WTC11 (cell line): ENCODE data around the gene SKP2.

Experiments
- CREB1 ChIP-seq: sonication (generic); formaldehyde crosslinking; IDR thresholded peaks from 2 replicates; pipeline ENCODE4 v1.8.0; 2023; ENCODE audit warnings: mild to moderate bottlenecking, missing genetic modification reagents
- ELF4 ChIP-seq: sonication (generic); formaldehyde crosslinking; IDR thresholded peaks from 2 replicates; pipeline ENCODE4 v1.8.1; 2022; ENCODE audit warnings: low read depth, mild to moderate bottlenecking, moderate library complexity, missing genetic modification reagents
- NFYB ChIP-seq: sonication (generic); formaldehyde crosslinking; conservative IDR thresholded peaks from 2 replicates; pipeline ENCODE4 v1.8.0; 2022; ENCODE audit warnings: low read depth, missing genetic modification reagents
- SP1 ChIP-seq: sonication (generic); formaldehyde crosslinking; conservative IDR thresholded peaks from 2 replicates; pipeline ENCODE4 v1.8.1; 2022; ENCODE audit warnings: missing genetic modification reagents
- STAT6 ChIP-seq: sonication (generic); formaldehyde crosslinking; conservative IDR thresholded peaks from 2 replicates; pipeline ENCODE4 v1.8.1; 2023; ENCODE audit warnings: mild to moderate bottlenecking, low read depth, missing genetic modification reagents, moderate library complexity
- ZBTB21 ChIP-seq: sonication (generic); formaldehyde crosslinking; IDR thresholded peaks from 2 replicates; pipeline ENCODE4 v1.8.1; 2023; ENCODE audit warnings: mild to moderate bottlenecking, missing genetic modification reagents, borderline replicate concordance
- ZNF138 ChIP-seq: sonication (generic); formaldehyde crosslinking; conservative IDR thresholded peaks from 2 replicates; pipeline ENCODE4 v1.8.1; 2022; ENCODE audit warnings: mild to moderate bottlenecking, moderate library complexity, missing genetic modification reagents
- ZNF263 ChIP-seq: sonication (generic); formaldehyde crosslinking; IDR thresholded peaks from 2 replicates; pipeline ENCODE4 v1.8.1; 2022; ENCODE audit warnings: low read depth, mild to moderate bottlenecking, moderate library complexity, missing genetic modification reagents
- TF ChIP-seq, protein P1 (sequence below): fragments of 200-600 bp; IDR thresholded peaks from 2 replicates; pipeline ENCODE4 v1.8.0; 2022; ENCODE audit warnings: antibody characterized with exemption
- TF ChIP-seq, protein P2 (sequence below): sonication (generic); formaldehyde crosslinking; IDR thresholded peaks from 2 replicates; pipeline ENCODE4 v1.8.0; 2022; ENCODE audit warnings: mild to moderate bottlenecking, missing genetic modification reagents
- TF ChIP-seq, protein P3 (sequence below): sonication (generic); formaldehyde crosslinking; IDR thresholded peaks from 2 replicates; pipeline ENCODE4 v1.8.1; 2022; ENCODE audit warnings: mild to moderate bottlenecking, missing genetic modification reagents, moderate library complexity, borderline replicate concordance

- TF ChIP-seq, protein P1, sequence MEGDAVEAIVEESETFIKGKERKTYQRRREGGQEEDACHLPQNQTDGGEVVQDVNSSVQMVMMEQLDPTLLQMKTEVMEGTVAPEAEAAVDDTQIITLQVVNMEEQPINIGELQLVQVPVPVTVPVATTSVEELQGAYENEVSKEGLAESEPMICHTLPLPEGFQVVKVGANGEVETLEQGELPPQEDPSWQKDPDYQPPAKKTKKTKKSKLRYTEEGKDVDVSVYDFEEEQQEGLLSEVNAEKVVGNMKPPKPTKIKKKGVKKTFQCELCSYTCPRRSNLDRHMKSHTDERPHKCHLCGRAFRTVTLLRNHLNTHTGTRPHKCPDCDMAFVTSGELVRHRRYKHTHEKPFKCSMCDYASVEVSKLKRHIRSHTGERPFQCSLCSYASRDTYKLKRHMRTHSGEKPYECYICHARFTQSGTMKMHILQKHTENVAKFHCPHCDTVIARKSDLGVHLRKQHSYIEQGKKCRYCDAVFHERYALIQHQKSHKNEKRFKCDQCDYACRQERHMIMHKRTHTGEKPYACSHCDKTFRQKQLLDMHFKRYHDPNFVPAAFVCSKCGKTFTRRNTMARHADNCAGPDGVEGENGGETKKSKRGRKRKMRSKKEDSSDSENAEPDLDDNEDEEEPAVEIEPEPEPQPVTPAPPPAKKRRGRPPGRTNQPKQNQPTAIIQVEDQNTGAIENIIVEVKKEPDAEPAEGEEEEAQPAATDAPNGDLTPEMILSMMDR, result no peak
- TF ChIP-seq, protein P2, sequence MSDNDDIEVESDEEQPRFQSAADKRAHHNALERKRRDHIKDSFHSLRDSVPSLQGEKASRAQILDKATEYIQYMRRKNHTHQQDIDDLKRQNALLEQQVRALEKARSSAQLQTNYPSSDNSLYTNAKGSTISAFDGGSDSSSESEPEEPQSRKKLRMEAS (CRISPR knock-in tag), result no peak
- no peak for TF ChIP-seq ZBTB21 (CRISPR knock-in tag)
- no peak for TF ChIP-seq ELF4 (CRISPR knock-in tag)
- TF ChIP-seq SP1 (CRISPR knock-in tag), result no peak
- TF ChIP-seq CREB1 (CRISPR knock-in tag), result no peak
- no peak for TF ChIP-seq STAT6 (CRISPR knock-in tag)
- no peak for TF ChIP-seq ZNF138 (CRISPR knock-in tag)
- TF ChIP-seq, protein P3, sequence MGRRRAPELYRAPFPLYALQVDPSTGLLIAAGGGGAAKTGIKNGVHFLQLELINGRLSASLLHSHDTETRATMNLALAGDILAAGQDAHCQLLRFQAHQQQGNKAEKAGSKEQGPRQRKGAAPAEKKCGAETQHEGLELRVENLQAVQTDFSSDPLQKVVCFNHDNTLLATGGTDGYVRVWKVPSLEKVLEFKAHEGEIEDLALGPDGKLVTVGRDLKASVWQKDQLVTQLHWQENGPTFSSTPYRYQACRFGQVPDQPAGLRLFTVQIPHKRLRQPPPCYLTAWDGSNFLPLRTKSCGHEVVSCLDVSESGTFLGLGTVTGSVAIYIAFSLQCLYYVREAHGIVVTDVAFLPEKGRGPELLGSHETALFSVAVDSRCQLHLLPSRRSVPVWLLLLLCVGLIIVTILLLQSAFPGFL (CRISPR knock-in tag), result no peak
- TF ChIP-seq NFYB, result no peak
- TF ChIP-seq ZNF263 (CRISPR knock-in tag), result no peak
Observed at GRCh38 chr5:36153298-36153677, 1.4 kb downstream of the SKP2 start.
